K562 (cell line): ENCODE measurements around the gene HIPK1. TPM values are rescaled to one million over a fixed set of nuclear protein-coding genes. Genes with fewer than 3 reads are reported as not detected.

Source experiments
- CBFA2T3 ChIP-seq: fragments of 450-650 bp; IDR thresholded peaks from 2 replicates; pipeline ENCODE4 v1.6.1; 2017
- ERF ChIP-seq: fragments of 450-650 bp; formaldehyde crosslinking; IDR thresholded peaks from 2 replicates; pipeline ENCODE4 v1.4.0; 2020; ENCODE audit warnings: mild to moderate bottlenecking, mixed read lengths
- FOXA3 ChIP-seq, 2 experiments: fragments of 450-650 bp in 1 of 2; sonication (generic) in 1 of 2; formaldehyde crosslinking; IDR thresholded peaks in 1 of 2; conservative IDR thresholded peaks in 1 of 2; 2 replicates each; pipeline versions ENCODE4 v1.4.0 to v1.8.0; 2020 to 2022; ENCODE audit warnings: mild to moderate bottlenecking in 2 of 2, missing genetic modification reagents in 1 of 2
- GABPA ChIP-seq: fragments of 200-800 bp; sonication (Bioruptor generic); conservative IDR thresholded peaks from 2 replicates; pipeline ENCODE4 v1.6.1; 2016; ENCODE audit warnings: low read depth, missing genetic modification characterization, missing compliant biosample characterization
- HDAC3 ChIP-seq: fragments of 450-650 bp; IDR thresholded peaks from 2 replicates; pipeline ENCODE4 v1.6.1; 2018; ENCODE audit warnings: borderline replicate concordance, mild to moderate bottlenecking, moderate library complexity; ENCODE audit not compliant: partially characterized antibody
- HNRNPLL ChIP-seq: fragments of 200-400 bp; formaldehyde crosslinking; IDR thresholded peaks from 2 replicates; pipeline ENCODE4 v1.6.1; 2017; ENCODE audit warnings: low read length, low read depth, mild to moderate bottlenecking; ENCODE audit not compliant: poor library complexity, severe bottlenecking
- JUND ChIP-seq, 2 experiments: IDR thresholded peaks; 2 replicates in 1 of 2; 3 replicates in 1 of 2; pipeline ENCODE4 v1.6.1; 2011; ENCODE audit warnings: borderline replicate concordance in 2 of 2, low read depth in 2 of 2, low read length in 2 of 2, improper control_type of control experiment in 1 of 2, missing biosample characterization in 1 of 2, missing genetic modification characterization in 1 of 2, missing genetic modification reagents in 1 of 2
- KLF1 ChIP-seq: fragments of 450-650 bp; IDR thresholded peaks from 2 replicates; pipeline ENCODE4 v1.6.1; 2016; ENCODE audit warnings: missing genetic modification characterization, missing compliant biosample characterization
- MAFF ChIP-seq: IDR thresholded peaks from 2 replicates; pipeline ENCODE4 v1.6.1; 2012; ENCODE audit warnings: low read length, improper control_type of control experiment
- MNT ChIP-seq, 2 experiments: fragments of 450-650 bp; conservative IDR thresholded peaks; 2 replicates each; pipeline ENCODE4 v1.6.1; 2017; ENCODE audit warnings: mild to moderate bottlenecking in 2 of 2, moderate library complexity in 2 of 2
- MTA1 ChIP-seq: fragments of 450-650 bp; IDR thresholded peaks from 2 replicates; pipeline ENCODE4 v1.6.1; 2017; ENCODE audit warnings: borderline replicate concordance
- NR2C2 ChIP-seq, 2 experiments: fragments of 200-800 bp in 1 of 2; sonication (Bioruptor generic) in 1 of 2; sonication (generic) in 1 of 2; formaldehyde crosslinking in 1 of 2; IDR thresholded peaks; 2 replicates each; pipeline versions ENCODE4 v1.6.1 to v1.8.0; 2016 to 2022; ENCODE audit warnings: mild to moderate bottlenecking in 1 of 2, missing compliant biosample characterization in 1 of 2, missing genetic modification characterization in 1 of 2, missing genetic modification reagents in 1 of 2
- PHB ChIP-seq: fragments of 250-450 bp; sonication (Bioruptor Pico); IDR thresholded peaks from 2 replicates; pipeline ENCODE4 v1.5.0; 2021
- RAD21 ChIP-seq, 2 experiments: fragments of 250-450 bp in 1 of 2; fragments of 450-650 bp in 1 of 2; sonication (Bioruptor Pico) in 1 of 2; formaldehyde crosslinking in 1 of 2; IDR thresholded peaks in 1 of 2; conservative IDR thresholded peaks in 1 of 2; 2 replicates each; pipeline versions ENCODE4 v1.4.0 to v1.8.0; 2020 to 2022; ENCODE audit warnings: mild to moderate bottlenecking in 2 of 2, moderate library complexity in 1 of 2
- RBFOX2 ChIP-seq: fragments of 200-400 bp; formaldehyde crosslinking; IDR thresholded peaks from 2 replicates; pipeline ENCODE4 v1.6.1; 2017; ENCODE audit warnings: low read depth, mild to moderate bottlenecking, low read length, moderate library complexity
- SUPT5H ChIP-seq: fragments of 450-650 bp; IDR thresholded peaks from 2 replicates; pipeline ENCODE4 v1.6.1; 2016
- TOE1 ChIP-seq, 2 experiments: fragments of 450-650 bp in 1 of 2; sonication (generic) in 1 of 2; formaldehyde crosslinking in 1 of 2; IDR thresholded peaks; 2 replicates each; pipeline versions ENCODE4 v1.7.1 to v1.8.0; 2016 to 2022; ENCODE audit warnings: borderline replicate concordance in 2 of 2, mild to moderate bottlenecking in 2 of 2, antibody characterized with exemption in 1 of 2, inconsistent platforms in 1 of 2, low read depth in 1 of 2, missing genetic modification reagents in 1 of 2, moderate library complexity in 1 of 2
- ZBTB9 ChIP-seq: fragments of 450-650 bp; formaldehyde crosslinking; IDR thresholded peaks from 2 replicates; pipeline ENCODE4 v1.4.0; 2020; ENCODE audit warnings: mild to moderate bottlenecking, moderate library complexity
- ZNF12 ChIP-seq: sonication (generic); formaldehyde crosslinking; IDR thresholded peaks from 2 replicates; pipeline ENCODE4 v1.4.0; 2020; ENCODE audit warnings: mild to moderate bottlenecking, missing genetic modification reagents
- ZNF778 ChIP-seq: fragments of 450-650 bp; formaldehyde crosslinking; IDR thresholded peaks from 2 replicates; pipeline ENCODE4 v1.4.0; 2020; ENCODE audit warnings: mild to moderate bottlenecking, moderate library complexity
- polyA plus RNA-seq, 8 experiments: library from polyadenylated mRNA; depleted of rRNA in 4 of 8; stranded (reverse) in 5 of 8; unstranded in 3 of 8; fragments of >200 nt; fragmentation: Nextera tagmentation in 2 of 8; fragmentation: Illumina TruSeq in 1 of 8; extraction: Ambion mirVana in 2 of 8; extraction: Trizol in 1 of 8; gene quantifications; 2 replicates each; pipeline versions ENCODE4 v1.2.1 to v1.2.3, GENCODE V29; 2011 to 2014; ENCODE audit warnings: inconsistent platforms in 1 of 8, missing spikeins in 1 of 8
- total RNA-seq, 7 experiments: library from RNA; depleted of rRNA in 6 of 7; stranded (reverse); fragments of >200 nt in 6 of 7; fragmentation: Illumina TruSeq in 2 of 7; extraction: Trizol in 2 of 7; gene quantifications; 2 replicates each; pipeline versions ENCODE4 v1.2.1 to v1.2.3, GENCODE V29; 2011 to 2021; ENCODE audit warnings: low replicate concordance in 1 of 7

The HIPK1 gene
- total and polyA plus RNA-seq, 9 of the 15 experiments (the other 6 are each of a cell fraction or from before 2014, with no cell fraction given): 10.0 to 57.9 (median 29.6) TPM

GRCh38 chr1:113928941-113929749, at the start of gene HIPK1 (continued):
- TF ChIP-seq HDAC3 (peak; percentile 18), FOXA3 (CRISPR knock-in tag; conservative IDR thresholded peaks at IDR 0.05 in 1 of 2, IDR thresholded peaks at IDR 0.05 in 1 of 2) (peak; percentile 44 to 94; a peak in 3 of 4 replicates), MNT (conservative IDR thresholded peaks at IDR 0.05) (peak; percentile 83 to 88), MTA1 (peak; percentile 61; the same call in 1 of the 2 replicates), NR2C2 (CRISPR knock-in tag; IDR thresholded peaks at IDR 0.05) (0 out of 2 replicates have a peak, but pooled peaks have one; percentile 61), NR2C2 (tag; IDR thresholded peaks at IDR 0.05) (peak; percentile 95), HNRNPLL (peak; percentile 65), GABPA (tag) (peak; percentile 93), CBFA2T3 (0 out of 2 replicates have a peak, but pooled peaks have one; percentile 21), KLF1 (tag) (peak; percentile 80), ZBTB9 (CRISPR knock-in tag) (peak; percentile 75), SUPT5H (peak; percentile 83), JUND (IDR thresholded peaks at IDR 0.05; ENCODE audit: borderline replicate concordance, low read depth, low read length) (peak; percentile 62), JUND (tag; IDR thresholded peaks at IDR 0.05; ENCODE audit: borderline replicate concordance, low read depth, low read length) (peak; percentile 88; the same call in 2 of the 3 replicates), MAFF (no peak), RBFOX2 (peak; percentile 88), ZNF778 (CRISPR knock-in tag) (no peak), ERF (CRISPR knock-in tag) (no peak), RAD21 (CRISPR knock-in tag; conservative IDR thresholded peaks at IDR 0.05 in 1 of 2, IDR thresholded peaks at IDR 0.05 in 1 of 2) (peak; percentile 3 to 10; a peak in 1 of 4 replicates), TOE1 (IDR thresholded peaks at IDR 0.05; ENCODE audit: borderline replicate concordance) (peak; percentile 88), TOE1 (CRISPR knock-in tag; IDR thresholded peaks at IDR 0.05; ENCODE audit: borderline replicate concordance, low read depth) (0 out of 2 replicates have a peak, but pooled peaks have one; percentile 35), PHB (CRISPR knock-in tag) (0 out of 2 replicates have a peak, but pooled peaks have one; percentile 22), ZNF12 (no peak)
